Measurements from ENCODE around the gene VWA7. TPM values are rescaled to one million over a fixed set of nuclear protein-coding genes. Genes with fewer than 3 reads are reported as not detected.
A peak's percentile ranks its signal among the peaks of the same experiment; 100 is the strongest.

The VWA7 gene
- total RNA-seq, 1 experiment from 2014 or later, result 0.36 TPM

DNA sequence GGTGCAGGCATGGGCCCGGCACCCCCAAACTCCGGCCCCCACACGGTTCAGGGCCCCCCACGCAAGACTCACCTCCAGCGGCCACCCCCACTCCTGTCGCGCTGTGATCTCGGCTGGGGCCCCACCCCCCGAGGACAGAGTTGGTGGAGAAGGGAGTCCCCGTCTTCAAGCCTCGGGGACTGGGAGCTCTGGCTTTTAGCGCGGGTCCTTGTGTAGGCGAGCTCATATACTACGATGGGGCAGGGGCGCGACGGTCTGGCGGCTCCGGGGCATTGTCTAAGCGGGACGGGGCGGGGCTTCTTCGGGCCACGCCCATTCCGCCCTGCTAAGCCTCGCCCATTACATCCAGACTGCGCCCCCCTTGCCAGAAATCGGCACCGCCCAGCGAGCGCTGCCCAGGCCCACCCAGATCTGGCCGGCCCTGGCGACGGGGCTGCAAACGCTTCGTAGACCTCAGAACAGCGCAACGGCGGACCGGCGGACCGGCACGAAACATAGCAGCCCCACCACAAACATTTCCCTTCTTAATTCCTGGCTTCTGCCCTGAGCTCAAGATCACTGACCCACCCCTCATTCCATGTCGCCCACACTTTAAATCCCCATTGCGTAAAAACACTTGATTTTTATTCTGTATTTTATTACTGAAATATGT, 47.0 kb downstream of the VWA7 start:
- peak; percentile 88 for DNase-seq (ENCODE audit: low read depth)

DNA sequence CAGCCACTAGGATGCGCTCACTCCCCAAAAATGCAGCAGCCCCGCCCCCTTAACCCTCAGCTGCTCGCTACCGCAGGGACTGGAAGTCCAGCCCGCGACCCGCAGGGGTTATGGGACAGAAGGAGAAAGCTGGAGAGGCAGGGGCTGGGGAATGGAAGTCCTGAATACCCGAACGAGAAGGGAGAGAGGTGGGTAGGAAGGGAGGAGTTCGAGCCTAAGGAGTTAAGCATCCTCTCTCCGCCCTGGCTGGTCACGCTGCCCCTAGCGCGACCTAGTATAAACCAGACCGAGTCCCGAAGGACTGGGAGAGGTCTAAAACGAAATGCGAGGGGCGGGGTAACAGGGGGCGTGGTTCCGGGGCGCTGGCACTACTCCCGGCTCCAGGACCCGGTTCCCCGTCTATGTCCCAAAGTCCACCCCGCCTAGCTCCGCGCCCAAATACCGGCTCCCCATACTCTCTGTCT, 47.6 kb downstream of the VWA7 start:
- DNase-seq (ENCODE audit: low read depth), result peak; percentile 87

DNA sequence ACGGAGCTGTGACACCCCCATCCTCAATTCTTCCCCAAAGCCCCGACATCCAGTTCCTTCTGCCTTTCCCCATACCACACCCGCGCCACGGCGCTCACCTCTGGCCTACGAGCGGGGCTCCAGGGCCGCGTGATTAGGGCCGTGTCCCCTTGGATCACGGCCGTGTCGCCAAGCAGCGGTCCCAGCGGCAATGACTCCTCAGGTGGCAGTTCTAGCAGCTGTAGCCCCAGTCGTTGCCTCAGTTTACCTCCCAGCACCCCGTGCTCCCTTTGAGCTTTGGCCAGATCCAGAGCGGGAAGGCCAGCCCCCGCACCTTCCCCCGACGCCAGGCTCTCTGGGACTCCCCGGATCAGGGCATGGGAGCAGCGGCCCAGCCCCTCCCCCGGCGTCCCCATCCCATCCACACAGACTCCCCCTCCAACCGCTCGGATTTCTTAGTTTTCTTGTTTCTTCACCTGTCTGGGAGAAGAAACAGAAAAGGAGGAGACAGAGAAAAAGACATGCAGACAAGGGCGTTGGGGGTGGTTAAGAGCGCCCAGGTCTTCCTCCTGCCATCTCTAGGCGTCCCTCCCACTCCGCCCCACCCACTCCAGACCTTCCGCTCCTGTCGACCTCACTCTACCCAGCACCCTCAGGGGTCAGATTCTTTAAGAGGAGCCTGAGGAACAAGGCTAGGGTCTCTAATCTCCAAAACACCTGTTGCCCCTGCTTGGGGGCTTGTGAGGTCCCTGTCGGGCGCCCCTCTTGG, 48.2 kb downstream of the VWA7 start, which contains the start of gene DDAH2:
DDAH2 (minus strand) TSS at position 533 of the 748 bp plus-strand sequence; CDS start at position 395, 138 bp downstream.
- DNase-seq (ENCODE audit: low read depth), result no peak

DNA sequence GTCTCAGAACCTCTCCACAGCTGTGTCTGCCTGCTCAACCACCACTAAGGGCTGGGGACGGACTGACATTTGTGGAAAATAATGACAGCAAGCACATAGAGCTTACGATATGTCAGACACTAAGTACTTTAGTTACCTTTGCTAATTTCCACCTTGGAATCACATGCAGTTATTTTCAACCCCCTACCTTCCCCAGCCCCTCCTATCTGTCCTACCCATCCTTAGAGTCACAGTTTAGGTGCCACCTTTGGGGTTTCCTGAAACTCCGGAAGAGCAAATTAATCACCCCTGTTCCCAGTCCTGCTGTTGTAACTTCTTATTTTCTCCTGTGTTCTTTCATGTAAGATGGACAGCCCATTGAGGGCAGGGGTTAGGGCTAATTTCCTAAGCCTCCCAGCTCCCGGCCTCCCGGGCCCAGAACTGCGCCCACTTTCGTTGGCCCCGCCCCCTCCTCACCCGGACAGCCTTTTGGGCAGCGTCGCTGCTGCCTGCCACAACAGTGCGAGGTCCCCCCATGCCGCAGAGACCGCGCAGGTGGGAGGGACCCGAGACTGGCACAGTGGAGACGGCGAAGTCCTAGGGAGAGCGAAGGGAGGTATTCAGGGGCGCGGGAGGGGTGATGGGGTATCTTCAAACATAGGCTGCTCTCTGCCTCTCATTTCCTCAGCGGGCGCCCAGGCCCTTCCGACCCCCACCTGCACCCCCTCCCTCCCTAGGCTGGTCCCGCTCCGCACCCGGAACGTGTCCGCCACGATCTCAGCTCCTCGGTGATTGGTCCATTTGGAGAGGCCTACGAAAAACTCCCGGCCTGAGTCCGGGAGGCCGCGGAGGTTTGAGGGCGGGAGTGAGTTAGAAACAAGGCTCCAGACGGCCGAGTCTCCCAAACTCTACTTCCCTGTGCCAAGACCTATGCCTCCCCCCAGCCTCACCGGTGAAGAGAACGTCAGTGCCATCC, 49.1 kb downstream of the VWA7 start:
- DNase-seq (ENCODE audit: low read depth), result no peak

DNA sequence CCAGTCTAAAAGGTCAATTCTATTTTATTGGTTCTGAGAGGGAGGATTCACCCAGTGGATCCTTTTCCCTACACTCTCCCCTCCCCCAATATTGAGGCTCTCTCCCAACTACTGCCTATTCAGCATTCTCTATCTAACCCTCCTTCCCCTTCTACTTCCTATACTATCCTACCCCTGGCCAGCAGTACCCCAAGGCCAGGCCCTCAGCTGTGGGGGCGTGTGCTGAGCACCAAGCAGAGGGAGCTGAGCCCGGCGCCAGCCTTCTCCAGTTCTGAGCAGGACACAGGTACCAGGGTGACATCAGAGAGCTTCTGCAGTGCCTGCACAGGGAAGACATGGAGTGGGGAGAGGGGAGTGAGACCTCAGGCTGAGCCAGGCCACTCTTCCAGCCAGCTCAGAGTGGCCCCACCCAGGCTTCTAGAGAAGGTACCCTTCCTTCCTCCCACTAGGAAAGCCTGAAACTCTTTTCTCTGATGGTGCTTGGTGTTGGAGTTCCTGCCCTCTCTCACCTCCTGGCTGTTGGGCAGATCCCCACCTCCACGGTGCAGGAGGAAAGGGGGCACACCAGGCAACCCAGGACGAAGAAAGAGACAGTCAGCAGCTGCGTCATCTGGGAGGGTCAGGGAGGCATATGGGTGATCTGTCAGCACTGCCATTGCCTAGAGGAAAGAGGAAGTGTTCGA, 50.0 kb downstream of the VWA7 start:
- no peak for DNase-seq (ENCODE audit: low read depth)

DNA sequence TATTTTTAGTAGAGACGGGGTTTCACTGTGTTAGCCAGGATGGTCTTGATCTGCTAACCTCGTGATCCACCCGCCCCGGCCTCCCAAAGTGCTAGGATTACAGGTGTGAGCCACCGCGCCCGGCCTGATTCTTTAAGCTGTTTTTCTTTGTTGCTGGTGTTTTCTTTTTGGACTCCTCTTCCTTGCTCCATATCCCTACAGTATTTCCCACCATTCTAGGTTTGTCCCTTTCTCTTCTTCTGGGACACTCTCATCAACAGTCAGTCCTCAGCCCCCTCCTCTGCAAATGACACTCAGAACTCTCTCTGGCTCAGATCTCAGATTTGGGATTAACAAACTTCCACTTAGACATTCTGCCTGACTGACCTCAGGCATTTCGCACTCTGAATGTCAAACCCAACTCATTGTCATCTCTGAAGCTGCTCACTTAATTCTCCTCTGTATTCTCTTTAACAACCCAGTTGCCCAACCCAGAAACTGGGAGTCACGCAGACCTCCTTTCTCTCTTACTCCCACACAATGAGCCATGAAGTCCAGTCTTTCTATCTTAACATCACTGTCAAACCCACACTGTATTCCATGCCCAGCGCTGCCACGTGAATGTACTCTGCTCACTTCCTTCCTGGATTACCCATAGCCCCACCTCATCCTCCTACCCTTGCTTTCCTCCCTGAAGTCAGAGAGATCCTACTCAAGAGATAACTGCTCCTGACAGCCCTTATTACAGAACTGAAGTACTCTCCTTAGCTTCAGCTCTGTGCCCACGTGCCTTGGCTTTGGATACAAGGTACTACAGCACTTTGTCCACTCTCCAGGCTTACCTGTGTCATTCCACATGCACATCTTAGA, 51.4 kb downstream of the VWA7 start:
- DNase-seq (ENCODE audit: low read depth), result no peak

DNA sequence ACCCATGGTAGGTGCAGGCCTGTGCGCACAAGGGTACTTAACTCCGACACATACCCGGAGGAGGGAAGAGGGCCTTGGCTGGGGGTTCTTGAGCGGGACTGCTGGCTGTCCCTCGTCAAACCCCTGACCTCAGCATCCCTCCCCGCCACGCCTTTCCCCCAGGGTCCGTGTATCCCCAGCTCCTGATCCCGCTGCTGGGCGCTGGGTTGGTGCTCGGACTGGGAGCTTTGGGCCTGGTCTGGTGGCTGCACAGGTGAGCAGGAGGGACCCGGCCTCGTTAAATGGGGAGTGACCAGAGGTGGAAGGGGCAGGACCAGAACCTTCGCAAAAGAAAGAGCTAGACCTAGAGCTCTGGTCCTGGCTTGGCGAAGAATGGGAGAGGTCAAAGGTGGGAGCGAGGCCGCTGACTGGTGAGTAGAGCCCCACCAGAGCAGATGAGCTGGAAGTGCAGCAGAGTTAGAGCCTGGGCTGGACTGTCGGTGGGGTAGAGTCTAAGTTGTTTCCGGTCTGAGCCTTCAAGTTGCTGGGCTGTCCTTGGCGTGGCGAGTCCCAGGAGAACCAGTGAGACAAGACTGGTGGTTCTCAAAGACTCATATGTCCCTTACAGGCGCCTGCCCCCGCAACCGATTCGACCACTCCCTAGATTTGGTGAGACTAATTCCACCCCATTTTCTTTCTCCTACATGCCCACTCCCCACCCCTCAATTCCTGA, 53.0 kb downstream of the VWA7 start:
- DNase-seq (ENCODE audit: low read depth), result no peak

DNA sequence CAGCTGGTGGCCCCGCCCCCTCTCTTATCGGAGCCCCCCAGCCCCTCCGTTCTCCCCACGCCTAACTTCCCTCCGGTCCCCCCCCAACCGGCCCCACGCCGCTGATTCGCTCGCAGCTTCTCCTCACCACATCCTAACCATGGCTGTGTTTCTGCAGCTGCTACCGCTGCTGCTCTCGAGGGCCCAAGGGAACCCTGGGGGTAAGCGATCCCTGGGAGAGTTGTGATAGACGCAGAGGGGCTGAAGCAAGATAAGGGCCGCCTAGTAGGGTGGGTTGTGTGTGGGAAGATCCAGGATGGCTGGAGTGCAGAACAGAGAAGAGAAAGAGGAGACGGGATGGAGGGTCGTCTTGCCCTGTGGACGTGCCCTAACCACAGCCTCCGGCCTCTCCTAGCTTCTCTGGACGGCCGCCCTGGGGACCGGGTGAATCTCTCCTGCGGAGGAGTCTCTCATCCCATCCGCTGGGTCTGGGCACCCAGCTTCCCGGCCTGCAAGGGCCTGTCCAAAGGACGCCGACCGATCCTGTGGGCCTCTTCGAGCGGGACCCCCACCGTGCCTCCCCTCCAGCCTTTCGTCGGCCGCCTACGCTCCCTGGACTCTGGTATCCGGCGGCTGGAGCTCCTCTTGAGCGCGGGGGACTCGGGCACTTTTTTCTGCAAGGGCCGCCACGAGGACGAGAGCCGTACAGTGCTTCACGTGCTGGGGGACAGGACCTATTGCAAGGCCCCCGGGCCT, 53.7 kb downstream of the VWA7 start, which contains the start of gene MPIG6B:
MPIG6B (plus strand) TSS at position 129 of the 735 bp plus-strand sequence; CDS start at position 140, 11 bp downstream.
- no peak for DNase-seq (ENCODE audit: low read depth)

DNA sequence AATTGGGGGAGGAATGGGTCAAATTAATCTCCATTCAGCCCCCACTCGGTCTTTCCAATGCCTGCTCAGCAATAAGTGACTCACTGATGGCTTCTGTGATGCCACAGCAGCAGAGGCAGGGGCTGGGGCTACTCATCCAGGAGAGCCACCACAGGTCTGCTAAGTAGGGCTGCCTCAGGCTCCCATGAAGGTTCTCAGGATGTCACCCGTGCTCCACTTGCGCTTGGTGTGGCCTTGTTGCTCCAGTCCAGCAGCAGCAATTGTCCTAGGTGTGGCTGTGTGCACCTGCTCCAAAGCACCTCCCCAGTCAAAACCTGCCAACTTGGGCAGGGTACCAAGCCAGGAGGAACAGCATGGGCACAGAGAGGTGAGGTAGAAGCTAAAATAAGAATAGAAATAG, 55.0 kb downstream of the VWA7 start:
- no peak for DNase-seq (ENCODE audit: low read depth)

DNA sequence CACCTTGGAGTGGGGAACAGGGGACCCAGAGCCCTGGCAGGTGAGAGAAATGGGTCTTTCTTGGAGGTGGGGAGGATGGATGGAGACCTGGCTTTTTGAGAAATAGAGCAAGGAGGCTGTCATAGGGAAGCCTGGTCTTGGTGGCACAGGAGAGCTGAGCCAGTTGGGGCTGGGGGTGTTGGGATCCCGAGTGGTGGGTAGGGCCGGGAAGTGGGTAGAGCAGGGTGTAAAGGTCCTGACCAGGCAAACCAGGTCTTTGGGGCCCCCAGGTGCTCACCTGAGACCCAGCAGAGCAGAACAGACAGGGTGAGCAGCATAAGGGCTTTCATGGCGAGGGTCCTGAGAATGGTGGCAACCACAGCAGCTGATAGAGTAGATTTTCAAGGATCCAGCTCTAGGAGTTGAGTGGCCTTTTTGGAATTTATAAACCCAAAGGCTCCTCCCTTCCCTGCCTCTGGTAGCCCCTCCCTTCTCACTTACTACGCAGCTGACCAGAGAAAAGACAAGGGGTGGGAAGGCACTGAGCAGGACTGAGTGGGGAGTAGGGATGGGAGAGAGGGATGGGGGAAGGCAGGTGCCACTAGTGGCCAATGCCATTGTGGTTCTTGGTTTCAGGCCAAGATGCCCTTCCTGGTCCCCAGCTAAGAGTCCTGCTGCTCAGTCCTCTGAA, 55.6 kb downstream of the VWA7 start, which contains the start of gene LY6G6C:
LY6G6C (minus strand) TSS at position 396 of the 670 bp plus-strand sequence; CDS start at position 329, 67 bp downstream.
- no peak for DNase-seq (ENCODE audit: low read depth)

DNA sequence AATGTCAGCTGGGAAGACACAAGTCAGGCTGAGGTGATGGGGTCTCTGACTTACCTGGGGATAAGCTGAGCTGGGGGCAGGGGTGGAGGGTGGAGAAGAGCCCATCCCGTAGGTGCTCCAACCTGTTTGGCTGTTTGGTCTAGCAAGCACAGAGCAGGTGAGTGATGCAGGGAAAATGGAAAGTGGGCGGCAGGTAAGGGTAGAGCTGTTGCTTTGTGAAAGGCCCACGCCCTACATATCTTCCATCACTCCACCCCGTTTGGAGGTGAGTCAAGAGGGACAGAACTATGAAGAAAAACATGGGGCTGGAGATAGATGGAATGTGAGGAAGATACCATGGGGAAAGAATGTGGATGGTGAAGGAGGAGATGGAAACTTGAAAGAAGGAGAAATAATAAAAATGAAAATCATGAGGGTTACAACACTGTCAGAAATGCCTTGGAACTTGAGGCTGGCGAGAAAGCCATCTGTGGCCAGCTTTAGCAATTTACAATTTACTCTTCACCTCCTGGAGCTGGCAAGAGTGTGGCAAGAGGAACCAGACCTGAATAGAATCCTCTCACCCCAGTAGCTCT, 56.8 kb downstream of the VWA7 start:
- no peak for DNase-seq (ENCODE audit: low read depth)

DNA sequence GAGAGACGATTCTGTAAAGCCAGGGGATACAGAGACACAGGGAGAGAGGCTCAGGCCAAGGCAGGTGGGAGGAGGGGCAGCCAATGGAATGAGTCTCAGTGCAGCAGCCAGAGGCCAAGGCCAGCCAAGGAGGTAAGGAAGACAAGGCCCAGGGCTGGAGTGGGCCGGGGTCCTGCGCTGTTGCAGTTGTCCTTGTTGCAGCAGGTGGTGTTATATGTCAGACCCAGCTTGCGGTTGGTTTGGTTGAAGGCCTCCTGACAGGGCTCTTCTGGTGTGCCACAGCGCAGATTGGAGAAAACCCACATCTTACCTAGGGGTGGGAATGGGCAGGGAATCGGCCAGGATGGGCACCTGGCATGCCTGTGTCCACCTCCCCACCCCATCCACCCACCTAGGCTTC, 58.1 kb downstream of the VWA7 start:
- no peak for DNase-seq (ENCODE audit: low read depth)

DNA sequence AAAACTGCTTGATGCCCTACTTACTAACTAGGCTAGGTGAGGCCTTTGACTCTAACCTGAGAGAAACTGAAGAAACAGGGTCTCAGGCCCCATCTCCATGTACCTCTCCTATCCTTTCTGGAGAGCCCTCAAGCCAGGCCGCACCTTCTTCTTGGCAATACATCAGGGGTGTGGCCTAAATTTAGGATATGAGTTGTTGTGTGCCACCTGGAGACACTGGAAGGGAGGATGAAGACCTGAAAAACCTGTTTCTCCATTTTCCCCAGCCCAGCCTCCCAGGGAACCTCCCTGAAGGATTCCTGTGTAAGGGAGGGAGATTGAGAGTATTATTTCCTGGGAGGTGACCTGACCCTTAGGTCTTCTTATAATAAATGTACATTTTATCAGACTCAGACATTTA, 58.9 kb downstream of the VWA7 start:
- no peak for DNase-seq (ENCODE audit: low read depth)

DNA sequence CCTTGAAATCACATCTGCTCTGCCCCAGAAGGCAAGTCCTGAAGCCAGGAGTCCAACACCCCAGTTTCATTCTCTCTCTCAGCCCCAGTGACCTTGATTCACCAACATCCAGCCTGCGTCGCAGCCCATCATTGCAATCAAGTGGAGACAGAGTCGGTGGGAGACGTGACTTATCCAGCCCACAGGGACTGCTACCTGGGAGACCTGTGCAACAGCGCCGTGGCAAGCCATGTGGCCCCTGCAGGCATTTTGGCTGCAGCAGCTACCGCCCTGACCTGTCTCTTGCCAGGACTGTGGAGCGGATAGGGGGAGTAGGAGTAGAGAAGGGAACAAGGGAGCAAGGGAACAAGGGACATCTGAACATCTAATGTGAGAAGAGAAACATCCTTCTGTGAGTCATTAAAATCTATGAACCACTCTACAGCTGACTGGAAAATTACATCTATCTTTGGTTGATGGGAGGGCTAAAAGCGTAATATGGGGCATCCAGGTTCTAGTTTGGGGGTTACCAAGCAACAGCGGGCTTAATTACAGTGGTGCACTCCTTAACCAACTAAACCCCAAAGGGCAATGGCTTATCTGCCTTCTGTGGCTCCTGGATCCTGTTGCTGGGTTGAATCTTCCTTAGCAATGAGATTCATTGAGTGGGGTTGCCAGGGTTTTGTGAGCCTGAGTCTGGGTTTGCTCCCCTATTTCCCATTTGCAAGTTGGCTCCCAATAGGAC, 59.5 kb downstream of the VWA7 start:
- no peak for DNase-seq (ENCODE audit: low read depth)
